ENCODE data around the gene GSE1. TPM values are rescaled to one million over a fixed set of nuclear protein-coding genes. Genes with fewer than 3 reads are reported as not detected.

GSE1 gene
- total and polyA plus RNA-seq, 9 of the 15 experiments (the other 6 are each of a cell fraction or from before 2014, with no cell fraction given), result 12.2 to 244 (median 57.9) TPM

- TF ChIP-seq ETV6 (IDR thresholded peaks at IDR 0.05; ENCODE audit: borderline replicate concordance in 1 of 2, low read depth in 2 of 2, low read length in 1 of 2), result no peak
- TF ChIP-seq ETV6 (CRISPR knock-in tag; IDR thresholded peaks at IDR 0.05; ENCODE audit: borderline replicate concordance), result 0 out of 2 replicates have a peak, but pooled peaks have one; percentile 43
- TF ChIP-seq PML (IDR thresholded peaks at IDR 0.05; ENCODE audit: low read length), result 0 out of 2 replicates have a peak, but pooled peaks have one; percentile 29
- no peak for TF ChIP-seq MYNN (IDR thresholded peaks at IDR 0.05)
- TF ChIP-seq MYNN (CRISPR knock-in tag; IDR thresholded peaks at IDR 0.05), result no peak
- no peak for TF ChIP-seq NR4A1 (CRISPR knock-in tag; IDR thresholded peaks at IDR 0.05)
- peak; percentile 37; the same call in 1 of the 2 replicates for TF ChIP-seq NR4A1 (tag; IDR thresholded peaks at IDR 0.05)
- peak; percentile 98 for TF ChIP-seq ZBTB7A (IDR thresholded peaks at IDR 0.05; ENCODE audit: borderline replicate concordance, control insufficient read depth, low read depth, low read length)
- no peak for TF ChIP-seq ZNF24 (IDR thresholded peaks at IDR 0.05)
- no peak for TF ChIP-seq MLX (CRISPR knock-in tag; conservative IDR thresholded peaks at IDR 0.05)
- no peak for TF ChIP-seq NFATC3 (IDR thresholded peaks at IDR 0.05)
- TF ChIP-seq NR2C1 (IDR thresholded peaks at IDR 0.05), result 0 out of 2 replicates have a peak, but pooled peaks have one; percentile 27
- TF ChIP-seq NR2C1 (tag; IDR thresholded peaks at IDR 0.05), result no peak
- peak; percentile 65 for TF ChIP-seq CCNT2 (IDR thresholded peaks at IDR 0.05; ENCODE audit: borderline replicate concordance, extremely low read depth, insufficient read length, low read depth, low read length)
- TF ChIP-seq RBM14 (IDR thresholded peaks at IDR 0.05; ENCODE audit: borderline replicate concordance, insufficient read depth, low read depth, low read length), result 0 out of 2 replicates have a peak, but pooled peaks have one; percentile 54
- TF ChIP-seq ZNF583 (CRISPR knock-in tag; IDR thresholded peaks at IDR 0.05), result 0 out of 2 replicates have a peak, but pooled peaks have one; percentile 46
- no peak for TF ChIP-seq ARID1B (IDR thresholded peaks at IDR 0.05)
- TF ChIP-seq ATF1 (CRISPR knock-in tag; IDR thresholded peaks at IDR 0.05), result no peak
- no peak; the same call in 1 of the 2 replicates for TF ChIP-seq ATF1 (tag; IDR thresholded peaks at IDR 0.05)
- peak; percentile 63; the same call in 1 of the 2 replicates for TF ChIP-seq ZNF592 (IDR thresholded peaks at IDR 0.05)
- no peak for TF ChIP-seq TBL1XR1 (IDR thresholded peaks at IDR 0.05; ENCODE audit: low read length in 2 of 2)
- peak; percentile 70; the same call in 1 of the 2 replicates for TF ChIP-seq CXXC5 (CRISPR knock-in tag; IDR thresholded peaks at IDR 0.05)
- TF ChIP-seq RBFOX2 (IDR thresholded peaks at IDR 0.05; ENCODE audit: low read depth, low read length), result peak; percentile 86
- peak; percentile 58; the same call in 1 of the 2 replicates for TF ChIP-seq ZNF766 (CRISPR knock-in tag; conservative IDR thresholded peaks at IDR 0.05)
- peak; percentile 3 for TF ChIP-seq TBP (optimal IDR thresholded peaks at IDR 0.05; ENCODE audit: low read depth, low read length)
- TF ChIP-seq ZNF263 (CRISPR knock-in tag; IDR thresholded peaks at IDR 0.05; ENCODE audit: borderline replicate concordance), result peak; percentile 40; the same call in 1 of the 2 replicates
These were observed 1.5 kb upstream of the GSE1 start (continued) for GRCh38 chr16:85611444-85612190.
